ENCODE measurements around the gene APBA2. TPM values are rescaled to one million over a fixed set of nuclear protein-coding genes. Genes with fewer than 3 reads are reported as not detected.
"Not testable (repeated sequence)": the region's sequence is repeated elsewhere in the genome, so short reads cannot be mapped to it uniquely, and the experiment has no call there.

Gene APBA2
- 1 to 10 TPM; 1.1 to 2.4 (median 1.3) TPM for total RNA-seq

DNA sequence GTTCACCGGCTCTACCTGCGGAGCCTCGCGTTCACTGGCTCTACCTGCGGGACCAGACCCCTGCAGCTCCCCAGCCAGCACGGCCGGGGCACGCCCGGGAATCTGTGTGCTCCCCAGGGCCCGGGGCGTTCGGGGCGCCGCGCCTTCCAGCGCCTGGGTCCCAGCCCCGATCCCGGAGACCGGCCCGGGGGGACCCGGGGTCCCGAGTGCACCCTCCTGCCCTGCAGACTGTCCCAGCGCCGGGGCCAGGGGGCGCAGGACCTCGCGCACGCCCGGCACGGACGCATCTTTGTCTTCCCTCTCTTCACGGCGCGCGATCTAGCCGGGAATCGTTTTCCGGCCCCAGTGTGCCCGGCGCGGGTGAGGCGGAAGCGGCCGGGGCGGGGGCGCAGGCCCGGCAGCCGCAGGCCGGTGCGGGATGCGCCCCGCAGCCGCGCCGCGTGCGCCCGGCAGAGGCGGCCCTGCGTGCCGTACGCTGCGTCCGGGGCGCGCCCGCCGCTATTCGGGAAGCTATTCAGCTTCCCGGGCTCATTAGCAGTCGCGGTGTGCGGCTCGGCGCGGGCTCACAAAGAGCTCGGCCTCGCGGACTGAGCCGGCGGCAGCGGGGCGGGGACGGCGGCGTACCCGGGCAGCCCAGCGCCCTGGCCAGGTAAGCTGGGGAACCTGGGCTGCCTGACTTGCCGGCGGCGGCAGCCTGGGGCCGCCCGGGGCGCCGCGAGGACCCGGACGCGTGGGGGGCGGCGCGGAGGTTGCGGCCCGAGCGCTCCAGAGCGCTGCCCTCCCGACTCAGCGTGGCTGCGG is at the start of gene APBA2:
APBA2 (plus strand) TSS at position 345 of the 801 bp plus-strand sequence. CDS start 167,911 bp downstream, outside the sequence.
- TF ChIP-seq CTCF (IDR thresholded peaks at IDR 0.05; ENCODE audit: low read depth), result no peak

- TF ChIP-seq CTCF (IDR thresholded peaks at IDR 0.05; ENCODE audit: low read depth), result not testable (repeated sequence)
Measured at GRCh38 chr15:28848521-28848920, 37.3 kb upstream of the APBA2 start, which contains the start of gene GOLGA6L7. TSS of gene GOLGA6L7 (minus strand) at chr15:28848644. CDS start at chr15:28848549, 95 bp downstream.

GRCh38 chr15:28861031-28861534 is 24.7 kb upstream of the APBA2 start:
- TF ChIP-seq CTCF (IDR thresholded peaks at IDR 0.05; ENCODE audit: low read depth), result no peak

- TF ChIP-seq CTCF (IDR thresholded peaks at IDR 0.05; ENCODE audit: low read depth), result no peak
Measured at GRCh38 chr15:28868744-28869345, 16.9 kb upstream of the APBA2 start.

DNA sequence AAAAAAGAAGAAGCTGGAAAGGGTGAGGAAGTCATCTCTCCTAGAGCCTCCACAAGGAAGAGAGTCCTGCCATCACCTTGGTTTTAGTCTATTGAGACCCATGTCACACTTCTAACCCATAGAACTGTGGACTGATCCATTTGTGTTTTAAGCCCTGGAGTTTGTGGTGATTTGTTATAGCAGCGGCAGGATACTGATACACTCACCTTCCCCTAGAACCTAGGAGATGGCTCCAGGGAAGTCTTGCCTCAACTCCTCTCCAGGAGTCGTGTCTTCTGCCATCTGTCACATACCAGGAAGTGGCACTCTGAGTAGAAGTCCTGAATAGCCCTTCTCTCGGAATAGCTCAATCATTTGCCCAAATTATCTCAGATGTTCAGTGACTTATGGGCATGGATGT is 14.6 kb upstream of the APBA2 start:
- no peak for TF ChIP-seq CTCF (IDR thresholded peaks at IDR 0.05; ENCODE audit: low read depth)

- no peak for TF ChIP-seq CTCF (IDR thresholded peaks at IDR 0.05; ENCODE audit: low read depth)
Measured at GRCh38 chr15:28873006-28873405, 12.8 kb upstream of the APBA2 start.

DNA sequence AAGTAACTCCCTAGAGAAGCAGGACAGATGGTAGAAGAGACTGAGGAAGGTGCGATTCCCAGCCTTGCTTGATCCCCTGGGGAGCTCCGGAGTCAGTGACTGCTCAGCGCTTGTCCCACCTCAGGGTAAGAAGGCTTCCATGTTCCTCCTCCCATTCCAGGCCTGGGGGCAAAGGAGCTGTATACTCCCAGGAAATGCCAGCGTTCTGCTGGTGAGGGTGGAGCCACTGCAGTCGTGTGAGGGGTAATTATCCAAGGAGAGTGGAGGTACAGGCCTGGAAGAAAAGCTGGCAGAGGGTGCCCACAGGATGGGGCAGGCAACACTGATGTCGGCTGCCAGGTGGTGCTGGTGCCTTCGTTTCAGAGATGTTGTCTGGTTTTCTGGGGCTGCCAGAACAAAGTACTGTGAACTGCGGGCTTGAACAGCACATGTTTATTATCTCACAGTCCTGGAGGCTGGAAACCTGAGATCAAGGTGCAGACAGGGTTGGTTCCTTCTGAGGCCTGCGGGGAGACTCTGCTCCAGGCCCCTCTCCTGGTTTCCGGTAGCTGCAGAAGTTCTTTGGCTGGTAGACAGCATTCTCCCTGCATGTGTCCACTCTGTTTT is 12.1 kb upstream of the APBA2 start:
- no peak for TF ChIP-seq CTCF (IDR thresholded peaks at IDR 0.05; ENCODE audit: low read depth)

Measured in subcutaneous adipose tissue (tissue), 4 donors.